ENCODE data around the gene HSD17B8.

HSD17B8 gene

GRCh38 chr6:33241968-33242367 lies 37.5 kb downstream of the HSD17B8 start:
- DNase-seq (ENCODE audit: low read depth): no peak

GRCh38 chr6:33243476-33243875 lies 39.0 kb downstream of the HSD17B8 start:
- DNase-seq (ENCODE audit: low read depth): no peak

GRCh38 chr6:33247977-33248642 lies 43.7 kb downstream of the HSD17B8 start:
- DNase-seq (ENCODE audit: low read depth): peak; percentile 79

GRCh38 chr6:33248643-33248931 lies 44.1 kb downstream of the HSD17B8 start:
- no peak for DNase-seq (ENCODE audit: low read depth)

- DNase-seq (ENCODE audit: low read depth): peak; percentile 93
Observed at GRCh38 chr6:33248932-33249731, 44.7 kb downstream of the HSD17B8 start.

- DNase-seq (ENCODE audit: low read depth): no peak
Observed at GRCh38 chr6:33249732-33250630, 45.5 kb downstream of the HSD17B8 start.

- no peak for DNase-seq (ENCODE audit: low read depth)
Observed at GRCh38 chr6:33250731-33251130, 46.3 kb downstream of the HSD17B8 start.

- DNase-seq (ENCODE audit: low read depth): no peak
Observed at GRCh38 chr6:33251395-33252012, 47.0 kb downstream of the HSD17B8 start.

GRCh38 chr6:33252759-33253158 lies 48.3 kb downstream of the HSD17B8 start:
- no peak for DNase-seq (ENCODE audit: low read depth)

GRCh38 chr6:33254591-33254990 lies 50.1 kb downstream of the HSD17B8 start:
- DNase-seq (ENCODE audit: low read depth): no peak
